Astrocyte of the spinal cord (primary cell): ENCODE data around the gene FRMD1.

Experiments
- DNase-seq: peaks from one replicate; pipeline ENCODE4 v3.0.0; 2011; ENCODE audit warnings: low read depth, low spot score
- H3K4me3 ChIP-seq: 2 replicates; pipeline ENCODE4 v1.5.1; 2011; ENCODE audit warnings: low read depth, mild to moderate bottlenecking, low read length, moderate library complexity
- in situ Hi-C: cut with HindIII; loops from 2 replicates; pipeline ENCODE4 v1.10.0; 2017; ENCODE audit warnings: low sequenced_read_pairs
- TF ChIP-seq, protein P1 (sequence below): IDR thresholded peaks from 2 replicates; pipeline ENCODE4 v1.5.1; 2012; ENCODE audit warnings: low read depth, mild to moderate bottlenecking, low read length, inconsistent platforms

The FRMD1 gene

DNA sequence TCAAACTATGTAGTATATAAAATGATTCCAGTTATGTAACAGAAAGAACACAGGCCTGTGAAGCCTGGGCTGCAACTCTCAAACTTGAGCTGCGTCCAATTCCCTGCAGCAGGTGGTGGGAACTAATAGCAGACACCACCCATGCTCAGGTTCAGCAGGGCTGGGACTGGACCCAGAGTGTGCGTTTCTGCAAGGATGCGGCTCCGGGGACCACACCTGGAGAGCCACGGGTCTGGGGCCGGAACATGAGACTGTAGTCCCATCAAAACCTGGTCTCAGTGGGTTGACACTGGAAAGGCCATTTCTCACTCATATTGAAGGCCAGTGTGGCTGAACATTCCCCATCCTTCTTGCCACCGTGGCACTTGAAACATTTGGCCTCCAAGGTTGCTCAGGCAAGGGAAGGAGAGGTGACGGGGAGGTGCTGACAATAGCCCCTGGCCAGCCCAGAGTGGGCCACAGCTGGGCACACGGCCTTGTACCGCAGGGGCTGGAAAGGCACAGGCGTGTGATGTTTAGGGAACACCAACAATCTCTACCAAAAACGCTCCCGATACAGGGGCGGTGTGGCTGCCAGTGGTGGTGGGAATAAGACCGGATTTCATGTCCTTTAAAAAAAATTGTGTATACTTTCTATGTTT lies 38.0 kb downstream of the FRMD1 start:
- in situ Hi-C loops: no loop called here
- TF ChIP-seq, protein P1, sequence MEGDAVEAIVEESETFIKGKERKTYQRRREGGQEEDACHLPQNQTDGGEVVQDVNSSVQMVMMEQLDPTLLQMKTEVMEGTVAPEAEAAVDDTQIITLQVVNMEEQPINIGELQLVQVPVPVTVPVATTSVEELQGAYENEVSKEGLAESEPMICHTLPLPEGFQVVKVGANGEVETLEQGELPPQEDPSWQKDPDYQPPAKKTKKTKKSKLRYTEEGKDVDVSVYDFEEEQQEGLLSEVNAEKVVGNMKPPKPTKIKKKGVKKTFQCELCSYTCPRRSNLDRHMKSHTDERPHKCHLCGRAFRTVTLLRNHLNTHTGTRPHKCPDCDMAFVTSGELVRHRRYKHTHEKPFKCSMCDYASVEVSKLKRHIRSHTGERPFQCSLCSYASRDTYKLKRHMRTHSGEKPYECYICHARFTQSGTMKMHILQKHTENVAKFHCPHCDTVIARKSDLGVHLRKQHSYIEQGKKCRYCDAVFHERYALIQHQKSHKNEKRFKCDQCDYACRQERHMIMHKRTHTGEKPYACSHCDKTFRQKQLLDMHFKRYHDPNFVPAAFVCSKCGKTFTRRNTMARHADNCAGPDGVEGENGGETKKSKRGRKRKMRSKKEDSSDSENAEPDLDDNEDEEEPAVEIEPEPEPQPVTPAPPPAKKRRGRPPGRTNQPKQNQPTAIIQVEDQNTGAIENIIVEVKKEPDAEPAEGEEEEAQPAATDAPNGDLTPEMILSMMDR: no peak
- DNase-seq: no peak
- H3K4me3 ChIP-seq: no peak overlapping the region

- in situ Hi-C loops: no loop called here
- no peak overlapping the region for H3K4me3 ChIP-seq
- no peak for DNase-seq
- TF ChIP-seq, protein P1: no peak
Measured at GRCh38 chr6:168039849-168040248, 39.2 kb downstream of the FRMD1 start.

DNA sequence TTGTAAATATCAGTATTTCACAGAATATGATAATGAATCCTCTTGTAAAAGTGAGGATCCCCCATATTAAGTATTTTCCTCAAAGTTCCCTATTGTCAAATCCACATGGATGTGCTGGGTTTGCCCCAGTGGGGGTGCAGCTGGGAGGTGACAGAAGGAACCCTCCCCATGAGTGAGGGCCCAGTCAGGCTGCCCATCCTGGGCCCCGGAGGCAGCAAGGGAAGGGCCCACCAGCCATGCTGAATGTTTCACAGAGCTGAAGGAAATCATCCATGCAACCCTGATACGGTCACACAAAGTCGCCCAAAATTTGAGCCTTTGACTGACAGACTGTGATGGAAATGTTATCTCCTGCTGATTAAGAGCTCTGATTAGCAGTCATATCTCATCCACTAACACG lies 39.7 kb downstream of the FRMD1 start:
- no peak for DNase-seq
- TF ChIP-seq, protein P1: no peak
- in situ Hi-C loops: no loop called here
- no peak overlapping the region for H3K4me3 ChIP-seq

DNA sequence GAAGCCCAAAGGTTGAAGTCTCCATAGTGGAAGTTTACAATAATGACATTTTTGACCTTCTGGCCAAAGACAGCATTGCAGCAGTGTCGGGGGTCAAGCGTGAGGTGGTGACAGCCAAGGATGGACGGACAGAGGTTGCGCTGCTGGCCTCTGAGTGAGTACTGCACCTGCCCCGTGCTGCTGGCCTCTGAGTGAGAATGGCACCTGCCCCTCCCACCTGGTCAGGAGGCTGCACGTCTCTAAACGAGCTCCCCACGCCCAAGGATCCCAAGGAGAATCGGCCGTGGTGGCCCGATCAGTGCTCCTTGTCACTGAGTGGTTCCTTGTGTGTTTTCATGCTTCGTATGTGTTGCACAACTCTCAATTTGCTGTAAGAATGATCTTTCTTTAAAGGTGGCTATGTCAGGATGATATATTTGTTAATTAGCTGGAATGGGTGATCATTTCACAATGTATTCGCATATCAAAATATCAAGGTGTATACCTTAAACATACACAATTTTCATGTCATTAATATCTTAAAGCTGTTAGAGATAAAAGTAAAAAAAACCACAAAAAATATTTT lies 40.4 kb downstream of the FRMD1 start:
- TF ChIP-seq, protein P1: no peak
- in situ Hi-C loops: no loop called here
- no peak overlapping the region for H3K4me3 ChIP-seq
- no peak for DNase-seq

- TF ChIP-seq, protein P1: no peak
- H3K4me3 ChIP-seq: no peak overlapping the region
- DNase-seq: no peak
- in situ Hi-C loops: no loop called here
Measured at GRCh38 chr6:168037856-168038255, 41.2 kb downstream of the FRMD1 start.

GRCh38 chr6:168037242-168037641 lies 41.8 kb downstream of the FRMD1 start:
- in situ Hi-C loops: no loop called here
- no peak overlapping the region for H3K4me3 ChIP-seq
- no peak for DNase-seq
- TF ChIP-seq, protein P1: no peak
